ENCODE measurements around the gene PTPRN2.

- no peak for TF ChIP-seq CTCF (IDR thresholded peaks at IDR 0.05)
- TF ChIP-seq POLR2A (IDR thresholded peaks at IDR 0.05) = no peak
Measured at GRCh38 chr7:158472596-158472995, 115.0 kb downstream of the PTPRN2 start.
